Measurements from ENCODE around the gene CLIC4. TPM values are rescaled to one million over a fixed set of nuclear protein-coding genes. Genes with fewer than 3 reads are reported as not detected.
"Not testable (repeated sequence)": the region's sequence is repeated elsewhere in the genome, so short reads cannot be mapped to it uniquely, and the experiment has no call there.

Gene CLIC4
- total RNA-seq, 1 experiment from 2014 or later = 122 TPM

DNA sequence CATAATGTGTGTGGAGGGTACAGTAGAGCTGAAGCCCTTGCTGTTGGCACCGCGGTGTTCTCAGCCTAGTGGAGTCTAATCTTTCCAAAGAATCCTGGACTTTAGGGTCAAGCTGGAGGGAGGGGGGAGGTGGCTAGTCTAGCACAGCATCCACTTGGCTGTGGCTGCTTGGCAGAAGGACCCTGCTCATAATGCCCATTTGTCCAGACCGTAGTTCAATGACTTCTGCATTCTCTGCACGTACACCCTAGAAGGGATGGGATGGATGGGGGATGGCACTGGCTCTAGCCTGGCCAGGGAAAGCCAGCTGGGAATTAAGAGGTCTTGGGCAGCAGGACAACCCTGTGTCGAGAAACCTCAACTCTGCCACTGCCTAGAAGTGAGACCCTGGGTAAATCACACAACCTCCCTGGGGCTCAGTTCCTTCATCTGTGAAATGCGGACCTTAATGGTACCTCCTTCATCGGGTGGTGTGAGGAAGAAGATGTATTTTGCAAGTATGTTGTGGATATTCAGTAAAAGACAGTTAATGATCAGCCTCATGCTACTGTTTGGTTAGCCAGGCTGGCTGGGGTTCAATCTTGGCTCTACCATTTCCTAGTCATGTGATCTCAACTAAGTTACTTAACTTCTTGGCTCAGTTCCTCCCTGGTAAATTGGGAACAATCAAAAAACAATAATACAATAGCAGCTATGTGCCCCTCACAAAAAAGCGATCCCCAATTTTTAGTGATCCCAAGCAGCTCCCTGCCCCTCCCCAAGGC lies 27.2 kb upstream of the CLIC4 start:
- no peak for DNase-seq (ENCODE audit: low read depth)

DNA sequence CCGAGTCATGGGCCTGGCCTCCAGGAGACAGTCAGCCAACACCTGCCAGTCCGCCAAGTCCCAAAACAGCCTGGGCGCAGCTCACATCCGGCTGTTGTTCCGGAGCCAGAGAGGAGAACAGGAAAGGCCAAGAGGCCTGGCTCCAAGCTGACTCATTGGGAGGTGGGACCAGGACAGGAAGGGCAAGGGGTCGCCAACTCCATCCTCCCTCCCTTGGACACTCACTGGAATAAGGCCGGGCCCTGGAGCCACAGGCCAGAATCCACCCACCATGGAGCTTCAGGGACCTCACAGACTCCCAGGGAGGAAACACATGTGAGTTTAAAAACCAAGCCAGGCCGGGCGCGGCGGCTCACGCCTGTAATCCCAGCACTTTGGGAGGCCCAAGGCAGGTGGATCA lies 25.1 kb upstream of the CLIC4 start:
- DNase-seq (ENCODE audit: low read depth) = peak; percentile 95

DNA sequence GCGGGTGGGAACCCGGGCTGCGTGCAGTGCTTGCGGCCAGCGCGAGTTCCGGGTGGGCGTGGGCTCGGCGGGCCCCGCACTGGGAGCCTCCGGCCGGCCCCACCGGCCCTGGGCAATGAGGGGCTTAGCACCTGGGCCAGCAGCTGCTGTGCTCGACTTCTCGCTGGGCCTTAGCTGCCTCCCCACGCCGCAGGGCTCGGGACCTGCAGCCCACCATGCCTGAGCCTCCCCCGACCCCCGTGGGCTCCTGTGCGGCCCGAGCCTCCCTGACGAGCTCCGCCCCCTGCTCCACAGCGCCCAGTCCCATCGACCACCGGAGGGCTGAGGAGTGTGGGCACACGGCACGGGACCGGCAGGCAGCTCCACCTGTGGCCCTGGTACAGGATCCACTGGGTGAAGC lies 23.7 kb upstream of the CLIC4 start:
- no peak for DNase-seq (ENCODE audit: low read depth)

DNA sequence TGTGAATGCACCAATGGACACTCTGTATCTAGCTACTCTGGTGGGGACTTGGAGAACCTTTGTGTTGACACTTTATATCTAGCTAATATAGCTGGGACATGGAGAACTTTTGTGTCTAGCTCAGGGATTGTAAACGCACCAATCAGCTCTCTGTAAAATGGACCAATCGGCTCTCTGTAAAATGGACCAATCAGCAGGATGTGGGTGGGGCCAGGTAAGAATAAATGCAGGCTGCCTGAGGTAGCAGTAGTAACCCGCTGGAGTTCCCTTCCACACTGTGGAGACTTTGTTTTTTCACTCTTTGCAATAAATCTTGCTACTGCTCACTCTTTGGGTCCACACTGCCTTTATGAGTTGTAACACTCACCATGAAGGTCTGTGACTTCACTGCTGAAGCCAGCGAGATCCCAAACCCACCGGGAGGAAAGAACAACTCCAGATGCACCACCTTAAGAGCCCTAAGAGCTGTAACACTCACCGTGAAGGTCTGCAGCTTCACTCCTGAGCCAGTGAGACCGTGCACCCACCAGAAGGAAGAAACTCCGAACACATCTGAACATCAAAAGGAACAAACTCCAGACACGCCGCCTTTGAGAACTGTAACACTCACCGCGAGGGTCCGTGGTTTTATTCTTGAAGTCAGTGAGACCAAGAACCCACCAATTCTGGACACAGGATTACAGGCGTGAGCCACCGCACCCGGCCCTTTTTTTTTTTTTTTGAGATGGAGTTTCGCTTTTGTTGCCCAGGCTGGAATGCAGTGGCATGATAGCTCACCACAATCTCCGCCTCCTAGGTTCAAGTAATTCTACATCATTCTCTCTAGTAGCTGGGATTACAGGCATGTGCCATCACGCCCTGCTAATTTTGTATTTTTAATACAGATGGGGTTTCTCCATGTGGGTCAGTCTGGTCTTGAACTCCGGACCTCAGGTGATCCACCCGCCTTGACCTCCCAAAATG lies 22.9 kb upstream of the CLIC4 start:
- peak; percentile 49 for DNase-seq (ENCODE audit: low read depth)

DNA sequence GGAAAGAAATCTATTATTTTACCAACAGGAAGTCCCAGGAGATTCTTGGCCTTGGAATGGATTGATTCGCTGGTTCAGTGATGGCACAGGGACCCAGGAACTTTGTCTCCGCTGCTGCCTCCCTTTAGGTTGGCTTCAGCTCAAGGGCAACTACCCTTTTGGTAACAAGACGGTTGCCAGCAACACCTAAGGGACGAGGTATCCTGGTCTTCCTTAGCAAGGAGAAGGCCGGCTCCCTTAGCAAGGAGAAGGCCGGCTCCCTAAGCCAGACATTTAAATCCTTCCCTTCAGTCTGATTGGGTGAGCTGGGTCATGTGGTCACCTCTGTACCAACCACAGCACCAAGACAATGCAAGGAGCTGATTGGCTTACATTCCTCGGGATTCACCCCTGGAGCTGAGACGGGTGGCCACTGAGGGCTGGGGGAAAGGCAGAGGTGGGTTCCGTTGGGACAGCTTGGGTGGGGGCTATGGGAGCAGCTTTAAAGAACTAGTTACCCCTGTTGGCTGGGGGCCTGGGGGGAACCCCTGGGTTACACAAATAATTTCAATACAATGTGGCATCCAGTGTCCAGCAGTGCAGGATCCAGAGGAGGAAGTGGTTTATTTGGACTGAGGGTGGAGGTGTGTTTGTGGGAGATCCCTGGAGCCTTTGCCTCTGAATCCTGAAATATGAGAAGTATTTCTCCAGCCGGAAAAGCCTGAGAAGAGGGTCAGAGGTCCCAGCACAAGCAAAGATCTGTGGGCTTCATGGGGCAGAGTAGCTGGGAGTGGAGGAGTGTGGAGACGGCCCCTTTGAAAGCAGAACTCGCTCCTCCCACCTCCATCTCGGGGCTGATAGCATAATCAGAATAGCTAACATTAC lies 20.7 kb upstream of the CLIC4 start:
- DNase-seq (ENCODE audit: low read depth) = peak; percentile 97

DNA sequence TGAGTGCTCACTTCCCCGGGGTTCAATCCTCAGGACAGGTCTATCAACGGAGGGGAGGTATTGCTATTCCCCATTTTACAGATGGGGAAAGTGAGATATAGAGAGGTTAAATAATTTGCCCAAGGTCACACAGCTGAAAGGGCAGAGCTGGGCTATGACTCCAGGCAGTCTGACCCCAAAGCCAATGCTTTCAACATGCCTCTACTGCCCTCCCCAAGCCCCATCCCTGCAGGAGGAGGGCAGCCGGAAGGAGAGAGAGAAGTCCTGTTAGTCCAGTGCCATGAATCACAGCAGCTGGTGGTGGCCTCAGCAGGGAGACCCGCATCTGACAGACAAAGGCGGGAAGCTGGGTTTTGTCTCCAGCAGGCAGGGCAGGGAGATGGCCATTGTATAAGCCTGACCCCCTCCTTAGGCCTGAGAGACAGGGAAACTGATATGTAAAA lies 20.0 kb upstream of the CLIC4 start:
- peak; percentile 82 for DNase-seq (ENCODE audit: low read depth)

DNA sequence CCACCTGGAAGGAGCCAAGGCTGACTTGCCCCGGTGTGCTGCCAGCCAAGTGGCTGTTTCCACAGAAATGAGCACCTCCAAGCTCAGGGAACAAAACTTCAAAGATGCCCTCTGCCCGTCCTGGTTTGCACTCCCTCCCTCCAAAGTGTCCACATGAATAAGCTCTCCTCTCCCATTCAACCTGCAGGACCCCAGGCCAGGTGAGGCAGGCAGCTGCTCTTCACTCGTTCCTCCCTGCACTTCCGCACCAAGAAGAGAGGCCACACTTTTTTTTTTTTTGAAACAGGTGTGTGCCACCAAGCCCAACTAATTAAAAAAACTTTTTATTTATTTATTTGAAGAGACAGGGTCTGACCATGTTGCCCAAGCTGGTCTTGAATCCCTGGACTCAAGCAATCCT lies 18.5 kb upstream of the CLIC4 start:
- DNase-seq (ENCODE audit: low read depth) = no peak

DNA sequence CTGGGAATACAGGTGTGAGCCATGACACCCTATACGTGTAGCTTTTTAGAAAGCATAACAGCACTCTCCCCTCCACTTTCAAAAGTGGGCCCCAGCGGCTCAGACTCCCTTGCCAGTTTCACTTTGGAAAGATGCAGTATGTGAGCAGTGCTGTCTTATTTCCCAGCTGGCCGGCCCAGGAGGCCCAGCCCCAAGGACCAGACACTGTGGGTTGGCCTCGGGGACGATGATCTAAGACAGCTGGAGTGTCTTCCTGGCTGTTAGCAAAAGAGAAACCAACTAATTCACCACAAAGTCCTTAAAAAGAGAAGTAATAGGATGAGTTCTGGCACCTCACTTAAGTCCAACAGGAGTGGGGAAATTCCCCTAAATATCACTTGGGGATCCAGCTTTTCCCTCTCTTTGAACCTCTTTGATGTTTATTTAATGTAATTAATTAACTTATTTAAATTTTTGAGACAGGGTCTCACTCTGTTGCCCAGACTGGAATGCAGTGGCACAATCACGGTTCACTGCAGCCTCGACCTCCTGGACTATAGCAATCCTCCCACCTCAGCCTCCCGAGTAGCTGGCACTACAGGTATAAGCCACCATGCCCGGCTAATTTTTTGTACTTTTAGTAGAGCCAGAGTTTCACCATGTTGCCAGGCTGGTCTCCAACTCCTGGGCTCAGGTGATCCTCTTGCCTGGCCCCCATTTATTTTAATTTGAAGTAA lies 17.6 kb upstream of the CLIC4 start:
- DNase-seq (ENCODE audit: low read depth) = peak; percentile 52

DNA sequence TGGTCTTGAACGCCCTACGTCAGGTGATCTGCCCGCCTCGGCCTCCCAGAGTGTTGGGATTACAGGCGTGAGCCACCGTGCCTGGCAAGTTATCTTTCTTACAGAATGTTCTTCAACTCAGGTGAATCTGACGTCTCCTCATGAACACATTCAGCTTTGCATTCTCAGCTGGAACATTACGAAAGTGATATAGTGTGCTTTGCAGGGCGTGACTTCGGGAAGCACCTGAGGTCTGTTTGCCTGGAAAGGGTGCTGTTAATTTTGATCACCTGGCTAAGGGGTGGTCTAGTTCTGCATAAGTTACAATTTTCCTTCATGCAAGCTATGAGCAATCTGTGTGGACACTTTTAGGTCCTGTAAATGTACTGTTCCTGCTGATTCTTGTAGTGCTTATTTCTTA lies 16.3 kb upstream of the CLIC4 start:
- no peak for DNase-seq (ENCODE audit: low read depth)

DNA sequence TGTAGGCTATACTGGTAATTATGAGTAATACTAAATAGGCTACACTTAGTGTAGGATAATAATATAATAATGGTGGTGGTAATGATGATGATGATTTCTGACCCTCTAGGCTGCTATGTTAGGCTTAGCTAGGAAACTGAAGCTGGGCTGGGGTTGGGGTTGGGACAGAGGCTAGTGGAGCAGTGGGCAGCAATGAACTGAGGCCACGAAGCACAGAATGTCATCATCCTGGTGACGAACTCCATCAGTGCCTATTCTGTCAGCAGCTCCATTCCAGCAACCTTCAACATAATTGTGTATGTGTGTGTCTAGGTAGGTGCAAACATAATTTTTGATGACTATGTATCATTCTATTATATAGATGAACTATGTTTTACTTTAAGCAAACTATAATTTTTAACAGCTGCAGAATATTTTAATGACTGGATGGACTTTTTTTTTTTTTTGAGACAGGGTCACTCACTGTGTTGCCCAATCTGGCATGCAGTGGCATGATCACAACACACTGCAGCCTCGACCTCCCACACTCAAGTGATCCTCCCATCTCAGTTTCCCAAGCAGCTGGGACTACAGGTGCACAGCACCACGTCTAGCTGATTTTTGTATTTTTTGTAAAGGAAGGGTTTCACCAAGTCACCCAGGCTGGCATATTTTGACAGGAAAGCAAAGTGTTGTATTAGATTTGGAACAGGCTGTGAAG lies 12.9 kb upstream of the CLIC4 start:
- no peak for DNase-seq (ENCODE audit: low read depth)

DNA sequence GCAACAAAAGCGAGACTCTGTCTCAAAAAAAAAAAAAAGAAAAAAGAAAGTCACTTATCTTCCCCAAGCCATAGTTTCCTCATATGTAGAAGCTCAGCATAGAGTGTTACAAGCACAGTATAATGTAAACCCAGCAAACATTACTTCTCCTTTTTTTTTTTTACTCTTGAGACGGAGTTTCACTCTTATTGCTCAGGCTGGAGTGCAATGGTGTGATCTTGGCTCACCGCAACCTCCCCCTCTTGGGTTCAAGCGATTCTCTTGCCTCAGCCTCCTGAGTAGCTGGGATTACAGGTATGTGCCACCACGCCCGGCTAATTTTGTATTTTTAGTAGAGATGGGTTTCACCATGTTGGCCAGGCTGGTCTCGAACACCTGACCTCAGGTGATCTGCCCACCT lies 11.9 kb upstream of the CLIC4 start:
- DNase-seq (ENCODE audit: low read depth) = not testable (repeated sequence)

DNA sequence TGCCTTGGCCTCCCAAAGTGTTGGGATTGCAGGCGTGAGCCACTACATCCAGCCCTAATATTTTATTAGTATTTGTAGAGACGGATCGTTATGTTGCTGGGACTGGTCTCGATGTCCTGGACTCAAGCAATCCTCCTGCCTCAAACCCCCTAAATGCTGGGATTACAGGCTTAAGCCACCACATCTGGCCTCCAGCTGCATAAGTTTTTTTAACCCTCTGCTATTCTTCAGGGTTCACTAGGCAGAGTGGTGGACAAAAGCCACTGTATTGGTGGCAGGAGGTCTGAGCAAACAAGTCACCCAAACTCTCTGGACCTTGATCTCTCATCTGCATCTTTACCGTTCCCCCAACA lies 10.1 kb upstream of the CLIC4 start:
- no peak for DNase-seq (ENCODE audit: low read depth)

DNA sequence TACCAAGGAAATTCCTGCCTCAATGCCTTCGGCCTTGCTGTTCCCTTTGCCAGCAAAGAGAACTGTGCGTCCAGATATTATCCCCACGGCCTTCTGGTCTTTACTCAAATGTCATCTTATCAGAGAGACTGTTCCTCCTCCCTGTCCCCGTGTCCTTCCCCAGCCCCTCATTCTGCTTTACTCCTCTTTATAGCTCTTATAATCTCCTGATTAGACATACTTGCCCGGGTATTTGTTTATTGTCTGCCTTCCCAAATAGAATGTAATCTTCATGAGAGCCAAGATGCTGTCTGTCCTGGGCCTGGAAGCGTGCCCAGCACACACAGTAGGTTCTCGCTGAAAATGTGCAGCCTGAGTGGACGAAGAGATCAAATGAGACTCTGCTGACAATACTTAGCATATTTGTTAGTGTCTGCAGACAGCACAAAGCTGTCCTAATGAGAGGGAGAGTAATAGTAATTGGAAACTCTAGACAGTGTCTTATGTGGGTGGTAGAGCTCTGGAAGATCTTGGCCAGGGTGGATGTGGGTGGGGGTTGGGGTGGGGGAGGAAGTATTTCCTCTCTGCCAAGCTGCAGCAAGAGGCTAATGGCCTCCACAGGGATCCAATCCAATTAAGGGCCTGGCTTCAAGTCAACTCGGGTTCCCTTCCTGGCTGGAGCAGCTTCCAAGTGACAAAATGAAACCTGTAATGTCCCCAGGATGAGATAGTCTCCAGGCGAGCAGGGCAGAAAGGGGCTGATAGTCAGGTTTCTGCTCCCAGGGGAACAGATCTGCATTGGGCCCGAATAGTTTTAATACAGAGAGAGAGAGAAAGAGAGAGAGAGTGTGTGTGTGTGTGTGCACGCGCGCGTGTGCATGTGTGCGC lies 9.5 kb upstream of the CLIC4 start:
- DNase-seq (ENCODE audit: low read depth) = no peak

DNA sequence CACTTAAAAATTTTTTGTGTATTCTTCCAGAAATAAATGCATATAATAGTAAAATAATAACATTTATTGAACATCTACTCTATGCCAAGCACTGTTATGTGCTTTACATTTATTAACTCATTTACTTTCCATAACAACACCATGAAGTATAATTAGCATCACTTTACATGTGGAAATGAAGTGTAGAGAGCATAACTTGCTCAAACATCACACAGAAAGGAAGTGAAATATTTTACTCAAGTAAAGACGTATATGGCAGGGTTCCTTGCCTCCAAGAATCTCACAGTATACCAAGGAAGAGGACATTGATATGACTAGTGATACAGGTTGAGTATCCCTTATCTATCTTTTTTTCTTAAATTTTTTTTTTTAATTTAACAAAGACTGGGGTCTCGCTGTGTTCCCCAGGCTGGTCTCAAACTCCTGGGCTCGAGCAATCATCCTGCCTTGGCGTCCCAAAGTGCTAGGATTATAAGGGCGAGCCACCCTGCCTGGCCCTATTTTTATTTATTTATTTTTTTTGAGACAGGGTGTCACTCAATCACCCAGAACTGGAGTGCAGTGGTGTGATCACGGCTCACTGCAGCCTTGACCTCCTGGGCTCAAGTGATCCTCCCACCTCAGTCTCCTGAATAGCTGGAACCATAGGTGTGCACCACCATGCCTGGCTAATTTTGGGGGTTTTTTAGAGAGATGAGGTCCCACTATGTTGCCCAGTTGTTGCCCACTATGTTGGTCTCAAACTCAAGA lies 7.7 kb upstream of the CLIC4 start:
- no peak for DNase-seq (ENCODE audit: low read depth)

DNA sequence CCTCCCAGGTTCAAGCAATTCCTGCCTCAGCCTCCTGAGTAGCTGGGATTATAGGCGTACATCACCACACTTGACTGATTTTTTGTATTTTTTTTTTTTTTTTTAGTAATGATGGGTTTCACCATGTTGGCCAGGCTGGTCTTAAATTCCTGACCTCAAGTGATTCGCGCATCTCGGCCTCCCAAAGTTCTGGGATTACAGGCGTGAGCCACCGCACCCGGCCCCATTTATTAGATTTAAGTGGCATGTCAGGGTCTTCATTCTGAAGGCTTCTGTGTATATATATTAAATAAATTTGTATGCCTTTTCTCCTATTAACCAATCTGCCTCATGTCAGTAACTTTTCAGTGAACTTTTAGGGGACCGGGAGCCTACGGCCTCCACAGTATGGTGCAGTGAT lies 6.0 kb upstream of the CLIC4 start:
- DNase-seq (ENCODE audit: low read depth) = no peak

DNA sequence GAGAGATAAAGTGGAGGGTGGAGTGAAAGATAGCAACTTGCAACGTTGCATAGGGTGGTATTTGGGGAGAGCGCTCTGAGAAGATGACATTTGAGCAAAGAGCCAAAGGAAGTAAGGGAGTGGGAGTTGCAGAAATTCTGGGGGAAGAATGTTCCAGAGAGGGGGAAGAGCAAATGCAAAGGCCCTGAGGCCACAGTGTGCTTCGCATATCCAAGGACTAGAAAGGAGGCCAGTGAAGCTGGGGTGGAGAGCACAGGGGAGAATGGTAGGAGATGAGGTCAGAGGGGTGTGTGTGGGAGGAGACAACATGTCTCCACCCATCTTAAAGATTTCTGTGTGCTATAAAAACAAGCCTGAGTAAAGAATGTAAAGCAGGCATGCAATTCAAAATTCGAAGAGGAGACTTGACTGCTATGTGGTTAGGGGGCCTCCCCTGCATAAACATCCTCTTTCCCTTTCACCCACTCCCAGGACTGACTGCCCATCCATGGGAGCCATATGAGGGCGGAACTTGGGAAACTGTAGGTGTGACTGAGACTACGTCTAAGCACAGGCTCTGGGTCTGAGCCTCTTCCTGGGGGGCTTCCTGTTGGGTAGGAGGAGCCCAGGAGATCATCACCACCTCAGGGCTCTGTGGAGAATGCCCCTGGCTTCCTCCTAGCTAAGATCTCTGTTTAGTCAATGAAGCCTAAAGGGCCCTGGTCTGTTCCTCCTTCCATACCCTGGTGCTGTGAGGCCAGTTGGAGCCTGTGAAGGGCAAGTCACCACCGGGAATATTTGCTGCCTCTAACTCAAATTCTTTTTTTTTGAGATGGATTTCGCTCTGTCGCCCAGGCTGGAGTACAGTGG lies 2.9 kb upstream of the CLIC4 start:
- DNase-seq (ENCODE audit: low read depth) = peak; percentile 32

DNA sequence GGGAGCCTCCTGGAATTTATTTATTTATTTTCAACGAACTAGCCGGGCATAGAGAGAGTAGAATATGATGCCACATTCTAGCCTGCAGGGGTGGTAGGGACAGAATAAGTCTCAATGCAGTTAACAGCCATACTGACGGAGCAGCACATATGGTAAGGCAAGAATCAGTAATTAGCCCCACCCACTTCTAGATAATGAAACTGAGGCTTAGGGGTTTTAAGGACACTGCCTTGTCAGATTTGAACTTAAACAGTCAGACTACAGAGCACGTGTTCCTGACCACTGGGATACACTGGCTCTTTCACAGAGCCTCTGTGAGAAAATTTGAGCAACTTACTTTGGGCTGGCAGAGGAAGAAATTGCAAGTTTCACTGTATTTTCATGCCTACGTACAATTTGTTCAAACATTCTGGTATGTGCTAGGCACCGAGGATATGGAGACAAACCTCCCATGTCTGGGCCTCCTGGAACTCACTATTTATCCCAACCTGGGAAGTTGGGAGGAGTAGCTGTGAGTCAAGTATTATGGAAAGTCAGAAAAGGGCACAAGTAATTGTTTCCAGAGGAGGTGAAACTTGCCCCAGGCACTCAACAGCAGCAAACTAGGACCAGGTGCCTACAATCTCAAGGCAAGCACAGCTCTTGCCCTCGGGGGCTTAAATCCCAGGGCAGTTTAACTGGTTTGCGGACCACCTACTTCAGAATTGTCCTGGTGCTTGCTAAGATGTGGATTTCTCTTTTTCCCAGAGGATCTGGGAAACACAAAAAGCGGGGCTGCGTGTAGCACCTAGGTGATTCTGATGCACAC lies 1.6 kb upstream of the CLIC4 start:
- DNase-seq (ENCODE audit: low read depth) = no peak

Measured in HT1080 (cell line).